ENCODE results near the gene TARDBP.

The TARDBP gene

DNA sequence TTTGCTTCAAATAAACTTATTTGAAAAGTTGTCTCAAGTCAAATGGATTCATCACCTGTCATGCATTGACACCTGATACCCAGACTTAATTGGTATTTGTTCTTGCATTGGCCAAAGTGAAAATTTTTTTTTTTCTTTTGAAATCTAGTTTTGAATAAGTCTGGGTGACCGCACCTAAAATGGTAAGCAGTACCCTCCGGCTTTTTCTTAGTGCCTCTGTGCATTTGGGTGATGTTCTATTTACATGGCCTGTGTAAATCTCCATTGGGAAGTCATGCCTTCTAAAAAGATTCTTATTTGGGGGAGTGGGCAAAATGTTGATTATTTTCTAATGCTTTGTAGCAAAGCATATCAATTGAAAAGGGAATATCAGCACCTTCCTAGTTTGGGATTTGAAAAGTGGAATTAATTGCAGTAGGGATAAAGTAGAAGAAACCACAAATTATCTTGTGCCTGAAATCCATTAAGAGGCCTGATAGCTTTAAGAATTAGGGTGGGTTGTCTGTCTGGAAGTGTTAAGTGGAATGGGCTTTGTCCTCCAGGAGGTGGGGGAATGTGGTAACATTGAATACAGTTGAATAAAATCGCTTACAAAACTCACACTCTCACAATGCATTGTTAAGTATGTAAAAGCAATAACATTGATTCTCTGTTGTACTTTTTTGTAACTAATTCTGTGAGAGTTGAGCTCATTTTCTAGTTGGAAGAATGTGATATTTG lies 11.9 kb downstream of the TARDBP start:
- Histone ChIP-seq H3K27me3 (ENCODE audit: insufficient read depth, low read length) (no peaks in the 10 kb centered on the region), H2AFZ (ENCODE audit: low read length) (no peak overlapping the region), H3K9ac (ENCODE audit: low read length) (no peak overlapping the region), H4K20me1 (ENCODE audit: insufficient read depth, low read length) (no peaks in the 10 kb centered on the region), H3K9me3 (ENCODE audit: low read length) (no peaks in the 10 kb centered on the region), H3K4me1 (ENCODE audit: insufficient read depth, low read length, severe bottlenecking) (no peaks in the 10 kb centered on the region), H3K27ac (ENCODE audit: low read depth, low read length, poor library complexity, severe bottlenecking) (no peak overlapping the region), H3F3A (ENCODE audit: insufficient read depth, low read length) (no peaks in the 10 kb centered on the region), H3K9me2 (ENCODE audit: low read depth, low read length) (no peaks in the 10 kb centered on the region), H3K4me2 (ENCODE audit: low read length) (no peak overlapping the region), H3K4me3 (ENCODE audit: low read depth, low read length, poor library complexity, severe bottlenecking) (no peak overlapping the region), H3K36me3 (ENCODE audit: insufficient read depth, low read length) (peaks cover 83% of the 10 kb centered on the region), H3K79me2 (ENCODE audit: insufficient read depth, low read length) (no peaks in the 10 kb centered on the region)
- TF ChIP-seq, protein P1, sequence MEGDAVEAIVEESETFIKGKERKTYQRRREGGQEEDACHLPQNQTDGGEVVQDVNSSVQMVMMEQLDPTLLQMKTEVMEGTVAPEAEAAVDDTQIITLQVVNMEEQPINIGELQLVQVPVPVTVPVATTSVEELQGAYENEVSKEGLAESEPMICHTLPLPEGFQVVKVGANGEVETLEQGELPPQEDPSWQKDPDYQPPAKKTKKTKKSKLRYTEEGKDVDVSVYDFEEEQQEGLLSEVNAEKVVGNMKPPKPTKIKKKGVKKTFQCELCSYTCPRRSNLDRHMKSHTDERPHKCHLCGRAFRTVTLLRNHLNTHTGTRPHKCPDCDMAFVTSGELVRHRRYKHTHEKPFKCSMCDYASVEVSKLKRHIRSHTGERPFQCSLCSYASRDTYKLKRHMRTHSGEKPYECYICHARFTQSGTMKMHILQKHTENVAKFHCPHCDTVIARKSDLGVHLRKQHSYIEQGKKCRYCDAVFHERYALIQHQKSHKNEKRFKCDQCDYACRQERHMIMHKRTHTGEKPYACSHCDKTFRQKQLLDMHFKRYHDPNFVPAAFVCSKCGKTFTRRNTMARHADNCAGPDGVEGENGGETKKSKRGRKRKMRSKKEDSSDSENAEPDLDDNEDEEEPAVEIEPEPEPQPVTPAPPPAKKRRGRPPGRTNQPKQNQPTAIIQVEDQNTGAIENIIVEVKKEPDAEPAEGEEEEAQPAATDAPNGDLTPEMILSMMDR (IDR thresholded peaks at IDR 0.05; ENCODE audit: low read length) = no peak
- no peak for TF ChIP-seq EZH2 (IDR thresholded peaks at IDR 0.05; ENCODE audit: borderline replicate concordance, low read length)

DNA sequence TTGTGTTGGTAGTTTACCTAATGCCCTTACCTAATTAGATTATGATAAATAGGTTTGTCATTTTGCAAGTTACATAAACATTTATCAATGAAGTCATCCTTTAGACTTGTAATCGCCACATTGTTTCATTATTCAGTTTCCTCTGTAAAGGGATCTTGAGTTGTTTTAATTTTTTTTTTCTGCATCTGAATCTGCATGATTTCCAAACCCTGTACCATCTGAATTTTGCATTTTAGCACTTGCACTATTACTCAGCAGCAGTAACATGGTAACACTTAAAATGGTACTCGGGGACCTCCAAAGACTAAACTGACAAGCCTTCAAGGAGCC lies 12.4 kb downstream of the TARDBP start:
- peaks cover 80% of the 10 kb centered on the region for H3K36me3 ChIP-seq (ENCODE audit: insufficient read depth, low read length)
- H4K20me1 ChIP-seq (ENCODE audit: insufficient read depth, low read length) = no peaks in the 10 kb centered on the region

DNA sequence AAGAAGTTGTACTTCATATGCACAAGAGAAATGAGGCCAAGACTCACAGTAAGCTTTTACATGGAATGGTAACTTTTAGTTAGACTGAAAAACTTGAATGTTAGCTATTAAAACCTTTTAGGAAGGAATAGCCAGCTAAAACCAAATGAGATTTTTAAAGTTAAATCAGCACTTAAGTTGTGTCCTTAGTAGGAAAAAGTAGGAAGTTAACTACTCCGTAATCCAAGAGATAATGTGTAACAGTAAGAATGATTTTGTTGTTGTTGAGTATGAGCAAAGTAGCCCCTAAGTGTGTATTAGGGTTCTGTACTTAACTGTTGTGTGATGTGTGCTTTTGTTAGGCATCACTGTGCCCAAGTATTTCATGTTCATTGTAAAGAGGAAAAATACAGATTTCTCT lies 13.2 kb downstream of the TARDBP start:
- no peak overlapping the region for H3K4me3 ChIP-seq (ENCODE audit: low read depth, low read length, poor library complexity, severe bottlenecking)
- no peak overlapping the region for H3K4me2 ChIP-seq (ENCODE audit: low read length)
- no peak for TF ChIP-seq EZH2 (IDR thresholded peaks at IDR 0.05; ENCODE audit: borderline replicate concordance, low read length)
- TF ChIP-seq, protein P1 (IDR thresholded peaks at IDR 0.05; ENCODE audit: low read length) = no peak
- no peak overlapping the region for H2AFZ ChIP-seq (ENCODE audit: low read length)
- H3K9ac ChIP-seq (ENCODE audit: low read length) = no peak overlapping the region
- H3K27ac ChIP-seq (ENCODE audit: low read depth, low read length, poor library complexity, severe bottlenecking) = no peak overlapping the region
- no peaks in the 10 kb centered on the region for H4K20me1 ChIP-seq (ENCODE audit: insufficient read depth, low read length)
- no peaks in the 10 kb centered on the region for H3K9me3 ChIP-seq (ENCODE audit: low read length)
- no peaks in the 10 kb centered on the region for H3F3A ChIP-seq (ENCODE audit: insufficient read depth, low read length)
- no peaks in the 10 kb centered on the region for H3K9me2 ChIP-seq (ENCODE audit: low read depth, low read length)
- H3K4me1 ChIP-seq (ENCODE audit: insufficient read depth, low read length, severe bottlenecking) = no peaks in the 10 kb centered on the region
- H3K79me2 ChIP-seq (ENCODE audit: insufficient read depth, low read length) = no peaks in the 10 kb centered on the region
- peaks cover 80% of the 10 kb centered on the region for H3K36me3 ChIP-seq (ENCODE audit: insufficient read depth, low read length)
- no peaks in the 10 kb centered on the region for H3K27me3 ChIP-seq (ENCODE audit: insufficient read depth, low read length)

More for the DNA sequence above, 12.4 kb downstream of the TARDBP start:
- Histone ChIP-seq H3K9me2 (ENCODE audit: low read depth, low read length) (no peaks in the 10 kb centered on the region), H3K4me2 (ENCODE audit: low read length) (no peak overlapping the region), H3K4me1 (ENCODE audit: insufficient read depth, low read length, severe bottlenecking) (no peaks in the 10 kb centered on the region), H3K79me2 (ENCODE audit: insufficient read depth, low read length) (no peaks in the 10 kb centered on the region), H3K4me3 (ENCODE audit: low read depth, low read length, poor library complexity, severe bottlenecking) (no peak overlapping the region), H3F3A (ENCODE audit: insufficient read depth, low read length) (no peaks in the 10 kb centered on the region), H3K9ac (ENCODE audit: low read length) (no peak overlapping the region), H3K27me3 (ENCODE audit: insufficient read depth, low read length) (no peaks in the 10 kb centered on the region), H2AFZ (ENCODE audit: low read length) (no peak overlapping the region), H3K27ac (ENCODE audit: low read depth, low read length, poor library complexity, severe bottlenecking) (no peak overlapping the region), H3K9me3 (ENCODE audit: low read length) (no peaks in the 10 kb centered on the region)
- TF ChIP-seq EZH2 (IDR thresholded peaks at IDR 0.05; ENCODE audit: borderline replicate concordance, low read length) = no peak

DNA sequence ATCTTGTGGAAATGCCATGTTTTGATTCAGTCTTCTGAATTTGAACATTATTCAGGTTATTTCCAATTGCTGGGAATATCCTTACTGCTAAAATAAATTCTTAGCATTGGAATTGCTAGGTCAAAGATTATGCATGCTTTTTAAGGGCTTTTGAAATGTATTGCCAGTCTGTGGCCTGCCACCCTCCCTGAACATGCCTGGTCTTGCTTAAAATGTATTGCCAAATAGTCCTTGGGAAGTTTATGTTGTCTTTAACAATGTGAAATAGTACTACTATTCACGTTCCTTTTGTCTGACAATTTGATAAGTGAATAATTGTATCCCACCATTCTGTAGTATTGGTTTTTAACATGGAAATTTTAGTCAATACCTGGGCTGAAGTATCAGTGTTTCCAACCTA lies 13.6 kb downstream of the TARDBP start:
- Histone ChIP-seq H3K79me2 (ENCODE audit: insufficient read depth, low read length) (no peaks in the 10 kb centered on the region), H3F3A (ENCODE audit: insufficient read depth, low read length) (no peaks in the 10 kb centered on the region), H3K27me3 (ENCODE audit: insufficient read depth, low read length) (no peaks in the 10 kb centered on the region), H3K9me2 (ENCODE audit: low read depth, low read length) (no peaks in the 10 kb centered on the region), H3K4me2 (ENCODE audit: low read length) (no peak overlapping the region), H3K4me1 (ENCODE audit: insufficient read depth, low read length, severe bottlenecking) (no peaks in the 10 kb centered on the region), H4K20me1 (ENCODE audit: insufficient read depth, low read length) (no peaks in the 10 kb centered on the region), H3K27ac (ENCODE audit: low read depth, low read length, poor library complexity, severe bottlenecking) (no peak overlapping the region), H3K36me3 (ENCODE audit: insufficient read depth, low read length) (peaks cover 77% of the 10 kb centered on the region), H3K4me3 (ENCODE audit: low read depth, low read length, poor library complexity, severe bottlenecking) (no peak overlapping the region), H2AFZ (ENCODE audit: low read length) (no peak overlapping the region), H3K9ac (ENCODE audit: low read length) (no peak overlapping the region), H3K9me3 (ENCODE audit: low read length) (no peaks in the 10 kb centered on the region)
- no peak for TF ChIP-seq EZH2 (IDR thresholded peaks at IDR 0.05; ENCODE audit: borderline replicate concordance, low read length)
- TF ChIP-seq, protein P1 (IDR thresholded peaks at IDR 0.05; ENCODE audit: low read length) = no peak

Measured in OCI-LY1 (cell line).